GM19438 (cell line): ENCODE results near the gene TMX4.

Experiments used
- ATAC-seq: cut with Tn5 transposase; IDR thresholded peaks from one replicate; pipeline ENCODE4 v1.9.1; 2021; ENCODE audit warnings: low read depth; ENCODE audit not compliant: unreplicated experiment

Gene TMX4

GRCh38 chr20:8020314-8021079, 936 bp upstream of the TMX4 start:
- peak; percentile 41 for ATAC-seq

GRCh38 chr20:8019998-8020247, 362 bp upstream of the TMX4 start:
- no peak for ATAC-seq

GRCh38 chr20:8018958-8019245, 659 bp downstream of the TMX4 start:
- ATAC-seq = peak; percentile 59

GRCh38 chr20:8012724-8013123, 6.8 kb downstream of the TMX4 start:
- ATAC-seq = no peak

- no peak for ATAC-seq
Observed at GRCh38 chr20:8008733-8009132, 10.8 kb downstream of the TMX4 start.

DNA sequence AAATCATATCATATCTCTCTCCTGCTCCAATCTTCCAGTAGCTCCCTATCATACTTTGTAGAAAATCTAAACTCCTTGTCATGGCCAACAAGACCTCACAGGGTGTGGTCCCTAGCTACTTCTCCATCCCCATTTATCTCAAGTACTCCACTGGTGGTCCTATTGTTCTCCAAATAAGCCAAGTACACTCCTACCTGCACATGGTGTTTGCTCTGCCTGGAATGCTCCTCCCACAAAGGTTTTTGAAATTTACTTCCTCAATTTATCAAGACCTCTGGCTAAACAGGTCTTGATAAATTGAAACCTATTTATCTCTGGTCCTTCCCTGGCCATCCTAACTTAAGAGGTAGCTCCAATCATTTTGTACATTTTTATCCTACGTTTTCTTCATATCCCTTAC, 12.1 kb downstream of the TMX4 start:
- ATAC-seq = no peak

DNA sequence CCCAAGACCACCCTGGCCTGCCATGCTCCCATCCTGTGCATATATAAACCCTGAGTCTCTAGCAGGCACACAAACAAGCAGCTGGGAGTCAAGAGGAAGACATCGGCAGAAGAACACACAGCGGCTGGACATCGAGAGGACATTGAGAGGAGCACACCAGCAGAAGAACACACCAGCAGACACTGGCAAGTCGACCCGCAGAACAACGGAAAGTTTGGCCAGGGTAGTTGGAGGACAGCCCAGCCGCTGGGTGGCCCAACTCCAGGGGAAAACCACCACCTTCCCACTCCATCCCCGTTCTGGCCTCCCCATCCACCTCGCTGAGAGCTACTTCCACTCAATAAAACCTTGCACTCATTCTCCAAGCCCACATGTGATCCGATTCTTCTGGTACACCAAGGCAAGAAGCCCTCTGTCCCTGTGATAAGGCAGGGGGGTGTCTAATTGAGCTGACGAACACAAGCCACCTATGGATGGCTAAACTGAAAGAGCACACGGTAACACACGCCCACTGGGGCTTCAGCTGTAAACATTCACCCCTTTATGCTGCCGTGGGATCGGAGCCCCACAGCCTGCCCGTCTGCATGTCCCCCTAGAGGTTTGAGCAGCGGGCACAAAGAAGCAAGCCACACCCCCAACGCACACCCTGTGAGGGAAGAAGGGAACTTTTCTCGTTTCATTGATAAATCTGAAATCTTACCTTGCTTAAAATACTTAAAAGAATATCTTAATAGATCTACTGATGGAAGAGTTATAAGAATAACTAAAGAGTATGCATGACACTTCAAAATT, 13.8 kb downstream of the TMX4 start:
- ATAC-seq = no peak

DNA sequence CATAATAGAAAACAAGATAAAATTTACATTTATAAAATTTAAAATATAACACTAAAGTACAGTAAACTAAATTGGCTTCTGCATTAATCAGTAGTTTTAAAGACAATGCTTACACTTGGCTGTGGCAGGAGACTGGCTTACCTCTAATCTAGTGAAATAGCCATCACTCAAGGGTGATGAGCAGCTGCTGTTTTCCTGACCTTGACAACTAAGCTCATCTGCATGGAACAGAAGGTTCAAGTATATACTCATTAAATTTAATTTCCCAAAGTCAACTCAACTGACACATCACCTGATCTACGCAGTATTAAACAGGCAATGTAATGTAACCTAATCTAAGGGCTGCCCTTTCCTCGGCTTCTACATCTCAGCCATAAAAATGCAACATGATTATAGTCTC, 14.5 kb downstream of the TMX4 start:
- ATAC-seq = no peak

DNA sequence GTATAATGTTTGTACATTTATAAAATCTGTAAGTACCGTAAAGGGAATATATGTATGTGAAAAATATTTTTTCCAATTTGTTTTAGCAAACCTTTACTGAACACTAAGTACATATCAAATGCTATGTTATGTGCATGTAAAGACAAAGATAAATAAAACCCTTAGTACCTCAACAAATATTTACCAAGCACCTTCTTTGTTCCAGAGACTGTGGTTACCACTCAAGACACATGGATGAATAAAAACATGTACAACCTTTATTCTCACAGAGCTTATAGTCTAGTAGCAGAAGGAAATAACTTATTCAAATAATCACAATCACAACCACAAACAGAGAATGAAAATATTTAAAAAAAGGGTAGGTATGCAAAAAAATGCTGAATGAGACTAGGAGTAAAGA, 17.5 kb downstream of the TMX4 start:
- ATAC-seq = no peak

DNA sequence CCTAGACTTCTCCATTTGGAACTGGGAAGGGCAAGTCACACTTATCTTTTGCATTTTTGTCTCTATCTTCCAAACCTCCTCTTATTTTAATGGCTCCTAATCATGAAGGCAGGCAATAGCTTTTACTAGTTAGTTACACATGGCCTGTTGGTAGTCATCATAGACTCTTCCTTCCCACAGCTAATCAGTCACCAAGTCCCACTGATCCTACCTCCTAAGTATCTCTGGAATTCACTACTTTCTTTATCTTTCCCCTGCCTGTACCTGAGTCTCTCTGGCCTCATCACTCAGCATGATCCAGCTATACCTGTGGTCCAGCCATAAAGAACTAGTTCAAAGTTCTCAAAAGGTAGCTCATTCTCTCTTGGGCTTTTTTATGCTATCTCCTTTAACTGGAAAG, 18.8 kb downstream of the TMX4 start:
- no peak for ATAC-seq

- ATAC-seq = no peak
Observed at GRCh38 chr20:7996898-7997297, 22.7 kb downstream of the TMX4 start.

GRCh38 chr20:7994809-7995208, 24.8 kb downstream of the TMX4 start:
- ATAC-seq = peak; percentile 68

GRCh38 chr20:7993703-7994102, 25.9 kb downstream of the TMX4 start:
- ATAC-seq = no peak

GRCh38 chr20:7993238-7993637, 26.3 kb downstream of the TMX4 start:
- ATAC-seq = no peak

DNA sequence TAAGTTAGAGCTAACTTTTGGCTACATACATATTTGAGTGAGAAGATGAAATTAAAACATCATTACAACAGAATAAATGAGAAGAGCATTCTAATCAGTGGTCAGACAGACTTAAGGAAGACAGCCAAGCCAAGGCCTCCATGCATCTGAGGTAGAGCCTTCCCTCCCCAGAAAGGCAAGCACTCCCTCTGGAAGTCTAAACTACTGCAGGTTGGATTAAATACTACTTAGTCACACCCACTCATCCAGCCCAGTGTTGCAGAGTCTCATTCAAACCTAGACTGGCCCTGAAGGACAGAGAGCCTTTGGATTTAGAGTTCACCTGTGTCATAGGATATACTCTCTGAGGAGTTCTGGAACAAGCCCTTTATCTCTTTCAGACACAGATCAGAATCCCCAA, 29.2 kb downstream of the TMX4 start:
- ATAC-seq = no peak

- no peak for ATAC-seq
Observed at GRCh38 chr20:7989379-7989778, 30.2 kb downstream of the TMX4 start.

DNA sequence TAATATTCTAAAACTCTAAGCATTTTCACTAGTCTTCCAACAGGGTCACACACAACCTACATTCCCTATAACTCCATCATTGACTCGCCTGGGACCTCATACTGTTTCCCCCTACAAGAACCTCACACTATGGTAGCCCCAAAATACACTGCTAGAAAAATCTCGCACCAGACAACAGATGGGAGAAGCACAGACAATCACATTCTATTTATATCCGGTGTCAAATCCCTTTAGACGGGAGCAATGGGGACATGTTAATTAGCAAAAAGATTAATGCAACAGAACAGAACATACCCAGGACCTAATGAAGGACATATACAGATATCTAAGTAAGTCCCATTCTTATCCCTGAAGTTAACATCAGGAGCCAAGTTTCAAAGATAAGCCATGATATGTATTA, 33.6 kb downstream of the TMX4 start:
- ATAC-seq = no peak

DNA sequence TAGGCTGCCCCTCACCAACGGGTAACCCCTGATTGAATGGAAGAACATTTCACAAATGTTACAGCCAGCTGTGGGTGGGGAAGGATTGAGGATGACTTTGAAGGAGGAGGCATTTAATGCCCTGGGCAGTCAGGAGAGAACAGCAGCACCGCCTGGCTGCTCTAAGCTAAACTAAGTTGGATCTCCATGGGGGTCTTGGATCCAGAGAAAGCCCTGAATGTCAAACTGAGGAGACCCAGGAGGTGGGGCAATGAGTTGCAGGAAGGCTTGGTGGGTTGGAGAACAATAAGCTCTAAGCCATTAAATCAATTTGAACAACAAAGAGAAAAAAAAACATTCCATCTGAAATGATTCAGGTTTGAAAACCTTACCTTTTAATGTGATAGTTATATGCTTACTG, 35.4 kb downstream of the TMX4 start:
- no peak for ATAC-seq

DNA sequence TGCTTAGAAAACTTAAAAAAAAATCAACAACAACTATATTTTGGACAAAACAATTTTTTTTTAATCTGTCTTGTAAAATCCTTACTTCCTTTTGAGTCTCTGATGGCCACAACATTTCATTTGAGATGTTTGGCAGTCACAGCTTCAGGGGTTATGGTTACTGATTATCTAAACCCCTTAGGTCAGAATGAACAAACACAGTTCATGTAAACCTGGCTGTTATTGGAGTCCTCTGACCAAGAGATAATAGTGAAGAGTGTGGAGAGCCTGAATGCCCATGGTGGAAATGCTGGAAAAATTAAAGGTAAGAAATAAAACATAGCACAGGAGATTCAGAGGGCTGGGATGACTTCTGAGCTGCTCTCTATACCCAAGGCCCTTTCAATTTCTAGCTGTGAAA, 38.2 kb downstream of the TMX4 start:
- ATAC-seq = no peak

GRCh38 chr20:7980332-7981046, 39.1 kb downstream of the TMX4 start:
- peak; percentile 73 for ATAC-seq

DNA sequence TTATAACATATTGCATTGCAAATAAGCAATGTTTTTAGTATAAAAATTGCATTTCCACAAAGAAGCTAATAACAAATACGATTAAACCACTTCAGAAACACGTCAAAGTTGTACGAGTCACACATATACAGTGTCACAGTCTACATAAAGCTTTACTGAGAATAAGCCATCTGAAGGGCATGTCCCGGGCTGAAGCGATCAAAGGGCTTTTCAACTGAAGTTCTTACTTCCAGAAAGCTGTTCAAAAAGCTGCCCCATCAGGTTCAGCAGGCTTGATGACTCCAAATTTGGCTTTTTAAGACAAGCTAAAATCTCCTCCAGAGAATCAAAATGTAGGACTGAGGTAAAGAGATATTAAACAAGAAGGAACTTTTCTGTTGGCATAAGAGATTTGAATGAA, 41.9 kb downstream of the TMX4 start:
- ATAC-seq = no peak

- no peak for ATAC-seq
Observed at GRCh38 chr20:7975851-7976414, 43.6 kb downstream of the TMX4 start.
